Medulla oblongata (tissue), 1 donor: Measurements from ENCODE around the gene UFSP2.
A peak's percentile ranks its signal among the peaks of the same experiment; 100 is the strongest.
"Not testable (repeated sequence)": the region's sequence is repeated elsewhere in the genome, so short reads cannot be mapped to it uniquely, and the experiment has no call there.

Source experiments
- DNase-seq: peaks from one replicate; pipeline ENCODE4 v3.0.0-alpha.2; 2015; ENCODE audit errors: extremely low spot score

UFSP2 gene

GRCh38 chr4:185384061-185384460, 41.7 kb downstream of the UFSP2 start:
- DNase-seq, result no peak

GRCh38 chr4:185383451-185383850, 42.3 kb downstream of the UFSP2 start:
- no peak for DNase-seq

- DNase-seq, result no peak
Measured at GRCh38 chr4:185382754-185383153, 43.0 kb downstream of the UFSP2 start.

GRCh38 chr4:185381288-185382196, 44.2 kb downstream of the UFSP2 start:
- DNase-seq, result no peak

GRCh38 chr4:185380320-185380719, 45.4 kb downstream of the UFSP2 start:
- DNase-seq, result no peak

- no peak for DNase-seq
Measured at GRCh38 chr4:185379326-185380295, 46.2 kb downstream of the UFSP2 start.

- no peak for DNase-seq
Measured at GRCh38 chr4:185378264-185378663, 47.5 kb downstream of the UFSP2 start.

- DNase-seq, result no peak
Measured at GRCh38 chr4:185374573-185374972, 51.2 kb downstream of the UFSP2 start.

GRCh38 chr4:185374027-185374426, 51.7 kb downstream of the UFSP2 start:
- DNase-seq, result no peak

GRCh38 chr4:185371702-185372101, 54.1 kb downstream of the UFSP2 start:
- DNase-seq, result no peak

GRCh38 chr4:185370268-185370949, 55.4 kb downstream of the UFSP2 start:
- DNase-seq, result no peak

GRCh38 chr4:185369731-185370130, 56.0 kb downstream of the UFSP2 start:
- DNase-seq, result no peak

- no peak for DNase-seq
Measured at GRCh38 chr4:185364886-185365285, 60.9 kb downstream of the UFSP2 start.

GRCh38 chr4:185363251-185363650, 62.5 kb downstream of the UFSP2 start:
- DNase-seq, result no peak

GRCh38 chr4:185362570-185362969, 63.2 kb downstream of the UFSP2 start:
- not testable (repeated sequence) for DNase-seq

GRCh38 chr4:185361872-185362271, 63.9 kb downstream of the UFSP2 start:
- DNase-seq, result no peak

- DNase-seq, result no peak
Measured at GRCh38 chr4:185359767-185360446, 65.9 kb downstream of the UFSP2 start.

- DNase-seq, result no peak
Measured at GRCh38 chr4:185358959-185359358, 66.8 kb downstream of the UFSP2 start.

GRCh38 chr4:185358514-185358913, 67.2 kb downstream of the UFSP2 start:
- peak; percentile 27 for DNase-seq

GRCh38 chr4:185357733-185358440, 67.9 kb downstream of the UFSP2 start:
- DNase-seq, result no peak

- no peak for DNase-seq
Measured at GRCh38 chr4:185357211-185357610, 68.6 kb downstream of the UFSP2 start.
